Ovary (tissue), 3 donors: Measurements from ENCODE around the gene AFF4.

ENCODE experiments used
- CTCF ChIP-seq, 3 donors: fragments of 450-650 bp in 2 of 3; fragments of 200-600 bp in 1 of 3; IDR thresholded peaks; one replicate each; pipeline versions ENCODE4 v1.5.1 to v1.8.0; 2016 to 2022; ENCODE audit warnings: antibody characterized with exemption in 3 of 3, mild to moderate bottlenecking in 1 of 3
- POLR2A ChIP-seq: fragments of 450-650 bp; IDR thresholded peaks from one replicate; pipeline ENCODE4 v1.6.1; 2017; ENCODE audit warnings: antibody characterized with exemption, mild to moderate bottlenecking, moderate library complexity
- donor health status: DM: no; HTN: no; CAD: no.

DNA sequence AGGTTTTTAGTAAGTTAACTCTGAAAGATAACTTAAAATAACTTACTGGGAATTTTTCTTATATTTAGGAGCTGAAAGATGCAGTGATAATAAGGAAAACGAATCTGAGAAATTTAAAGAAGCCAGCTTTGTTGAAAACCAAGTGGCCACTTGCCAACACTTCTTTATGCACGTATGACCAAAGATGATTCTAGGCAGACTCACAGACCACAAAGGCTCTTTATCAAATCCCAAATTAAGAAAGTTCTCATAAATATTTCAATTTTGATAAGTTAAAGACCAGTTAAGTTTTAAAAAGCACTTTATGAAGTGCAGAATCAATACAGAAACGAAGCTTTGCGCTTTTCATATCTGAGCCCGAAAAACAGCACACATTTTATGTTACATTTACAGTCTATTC lies 1.5 kb downstream of the AFF4 start:
- TF ChIP-seq POLR2A (no peak), CTCF (IDR thresholded peaks at IDR 0.05) (no peak)
